ENCODE results near the gene AMBRA1.

AMBRA1 gene

DNA sequence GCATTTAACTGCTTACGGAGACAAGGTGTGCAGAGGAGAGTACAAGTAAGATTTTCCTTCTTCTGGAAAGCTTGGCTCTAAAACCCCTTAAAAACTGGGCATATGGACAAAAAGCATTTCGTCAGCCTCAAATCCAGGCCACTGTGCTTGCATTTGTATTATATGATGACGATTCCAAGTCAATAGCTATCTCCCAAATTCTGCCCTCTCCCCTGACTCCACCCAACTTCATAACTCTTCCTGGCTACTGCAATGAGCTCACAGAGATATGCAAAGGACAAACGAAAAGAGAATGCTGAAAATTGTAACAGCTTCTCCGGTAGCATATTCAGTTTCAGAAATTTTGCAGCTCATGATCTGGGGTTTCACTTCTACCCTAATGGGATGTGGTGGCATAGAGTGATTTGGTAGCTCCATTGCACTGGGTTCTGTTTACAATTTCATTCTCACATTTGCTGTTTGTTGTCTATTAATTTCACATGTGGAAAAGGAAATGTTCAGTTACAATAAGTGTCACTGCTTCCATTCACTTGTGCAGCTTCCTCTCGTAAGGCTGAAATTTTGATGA, 156.6 kb downstream of the AMBRA1 start:
- DNase-seq (ENCODE audit: low spot score in 2 of 2) (no peak), ATAC-seq (ENCODE audit: low read depth) (no peak)
- Mint-ChIP-seq H3K36me3 (peaks cover 44% of the 10 kb centered on the region), H3K4me3 (no peak overlapping the region), H3K27me3 (no peaks in the 10 kb centered on the region), H3K4me1 (no peaks in the 10 kb centered on the region), H3K9me3 (peaks cover 1% of the 10 kb centered on the region), H3K27ac (no peak overlapping the region)

DNA sequence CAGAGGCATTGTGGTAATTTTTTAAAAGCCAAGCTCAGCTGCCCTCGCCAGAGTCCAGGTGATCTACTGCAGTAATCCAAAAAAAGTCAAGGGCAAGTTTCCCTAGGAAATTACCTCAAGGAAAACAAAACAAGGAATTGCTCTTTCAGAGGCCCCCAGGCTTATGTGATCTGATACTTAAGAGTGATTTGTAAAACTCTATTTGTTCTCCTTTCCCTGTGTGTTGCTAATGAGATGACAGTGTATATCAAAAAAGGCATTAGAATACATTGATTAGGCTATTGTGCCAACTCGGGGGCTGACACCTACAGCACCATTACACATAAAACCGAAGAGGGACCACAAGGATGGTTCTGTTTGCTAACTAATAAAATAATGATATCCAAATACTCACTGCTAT, 157.7 kb downstream of the AMBRA1 start:
- no peaks in the 10 kb centered on the region for H3K4me1 Mint-ChIP-seq
- no peaks in the 10 kb centered on the region for H3K27me3 Mint-ChIP-seq
- peaks cover 42% of the 10 kb centered on the region for H3K36me3 Mint-ChIP-seq
- no peak for DNase-seq (ENCODE audit: low spot score in 2 of 2)
- H3K9me3 Mint-ChIP-seq = peaks cover 1% of the 10 kb centered on the region
- no peak for ATAC-seq (ENCODE audit: low read depth)
- H3K27ac Mint-ChIP-seq = no peak overlapping the region
- no peak overlapping the region for H3K4me3 Mint-ChIP-seq

DNA sequence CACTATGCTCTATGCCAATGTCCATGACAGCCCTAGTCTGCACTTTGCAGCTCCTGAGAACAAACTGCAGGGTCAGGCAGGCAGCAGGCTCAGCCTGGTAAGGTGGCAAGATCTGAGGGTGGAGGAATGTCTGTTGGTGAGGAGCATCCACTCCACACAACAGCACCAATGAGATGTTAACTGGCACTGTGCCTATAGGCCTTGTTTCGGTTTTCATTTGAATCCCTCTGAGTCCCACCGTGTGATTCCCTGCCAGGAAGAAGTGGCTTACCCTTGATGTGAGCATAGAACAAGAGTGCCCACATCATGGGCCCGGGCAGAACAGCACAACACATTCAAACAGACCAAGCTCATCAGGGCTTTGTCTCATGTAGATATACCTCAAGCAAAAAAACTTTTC, 158.1 kb downstream of the AMBRA1 start:
- Mint-ChIP-seq H3K9me3 (no peaks in the 10 kb centered on the region), H3K4me1 (no peaks in the 10 kb centered on the region), H3K36me3 (peaks cover 39% of the 10 kb centered on the region), H3K27ac (no peak overlapping the region), H3K4me3 (no peak overlapping the region), H3K27me3 (no peaks in the 10 kb centered on the region)
- ATAC-seq (ENCODE audit: low read depth) (no peak), DNase-seq (ENCODE audit: low spot score in 2 of 2) (no peak)

DNA sequence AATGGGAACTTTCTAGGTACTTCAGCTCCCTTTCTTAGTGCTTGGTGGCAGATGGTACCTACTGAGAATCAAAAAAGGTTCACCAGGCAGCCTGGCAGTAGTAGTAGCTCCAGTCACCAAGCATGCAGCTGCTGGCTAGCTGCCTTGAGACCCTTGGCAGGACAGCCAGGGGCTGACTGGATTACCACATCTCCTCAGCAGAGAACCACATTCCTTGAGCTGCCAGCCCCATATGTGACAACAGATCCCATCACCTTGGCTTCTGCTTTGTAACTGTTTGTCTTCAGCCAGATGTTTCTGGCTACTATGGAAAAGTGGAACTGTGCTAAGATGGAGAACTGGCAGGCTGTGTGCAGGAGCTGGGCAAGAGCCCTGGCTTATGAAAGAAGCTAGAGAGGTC, 162.6 kb downstream of the AMBRA1 start:
- no peaks in the 10 kb centered on the region for H3K27me3 Mint-ChIP-seq
- DNase-seq (ENCODE audit: low spot score in 2 of 2) = no peak
- no peaks in the 10 kb centered on the region for H3K4me1 Mint-ChIP-seq
- peaks cover 51% of the 10 kb centered on the region for H3K36me3 Mint-ChIP-seq
- H3K4me3 Mint-ChIP-seq = no peak overlapping the region
- no peaks in the 10 kb centered on the region for H3K9me3 Mint-ChIP-seq
- H3K27ac Mint-ChIP-seq = no peak overlapping the region
- no peak for ATAC-seq (ENCODE audit: low read depth)

DNA sequence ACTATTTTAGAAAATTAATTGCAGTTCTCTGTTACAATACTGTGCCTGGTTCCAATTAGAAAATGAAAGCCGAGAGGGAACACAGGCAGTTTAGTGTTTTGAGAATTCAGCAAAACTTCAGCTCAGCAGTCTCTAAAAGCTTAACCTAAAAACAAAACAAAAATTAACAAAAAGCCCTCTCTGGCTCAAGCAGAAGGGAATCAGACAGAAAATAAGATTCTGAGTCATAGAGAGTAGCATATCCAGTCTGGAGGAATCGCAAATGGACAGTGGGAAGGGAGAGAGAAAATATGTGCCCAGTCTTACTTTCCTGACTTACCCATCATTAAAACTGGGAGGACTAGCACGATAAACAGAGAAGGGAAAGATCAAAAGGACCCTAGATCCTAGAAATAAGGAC, 164.1 kb downstream of the AMBRA1 start:
- H3K27me3 Mint-ChIP-seq = no peaks in the 10 kb centered on the region
- no peak for ATAC-seq (ENCODE audit: low read depth)
- H3K9me3 Mint-ChIP-seq = no peaks in the 10 kb centered on the region
- no peak overlapping the region for H3K4me3 Mint-ChIP-seq
- no peak overlapping the region for H3K27ac Mint-ChIP-seq
- no peaks in the 10 kb centered on the region for H3K4me1 Mint-ChIP-seq
- no peak for DNase-seq (ENCODE audit: low spot score in 2 of 2)
- H3K36me3 Mint-ChIP-seq = peaks cover 45% of the 10 kb centered on the region

DNA sequence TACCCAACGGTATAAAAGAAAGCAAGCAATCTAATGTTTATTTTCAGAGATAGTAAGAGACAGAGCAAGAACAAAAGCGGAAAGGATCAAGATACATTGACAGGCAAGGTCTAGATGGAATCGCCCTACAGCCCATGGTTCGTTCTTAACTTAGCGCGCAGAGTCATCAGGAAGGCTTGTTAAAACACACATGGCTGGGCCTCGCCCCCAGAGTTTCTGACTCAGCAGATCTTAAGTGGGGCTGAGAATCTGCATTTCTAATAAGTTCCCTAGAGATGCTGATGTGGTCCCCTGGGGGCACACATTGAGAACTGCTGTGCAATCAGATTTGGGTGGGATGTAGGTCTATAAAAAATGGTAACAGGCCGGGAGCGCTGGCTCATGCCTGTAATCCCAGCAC, 166.5 kb downstream of the AMBRA1 start:
- ATAC-seq (ENCODE audit: low read depth) = no peak
- Mint-ChIP-seq H3K27me3 (no peaks in the 10 kb centered on the region), H3K4me1 (no peaks in the 10 kb centered on the region), H3K9me3 (no peaks in the 10 kb centered on the region), H3K36me3 (peaks cover 35% of the 10 kb centered on the region), H3K4me3 (no peak overlapping the region), H3K27ac (no peak overlapping the region)
- DNase-seq (ENCODE audit: low spot score in 2 of 2) = no peak

DNA sequence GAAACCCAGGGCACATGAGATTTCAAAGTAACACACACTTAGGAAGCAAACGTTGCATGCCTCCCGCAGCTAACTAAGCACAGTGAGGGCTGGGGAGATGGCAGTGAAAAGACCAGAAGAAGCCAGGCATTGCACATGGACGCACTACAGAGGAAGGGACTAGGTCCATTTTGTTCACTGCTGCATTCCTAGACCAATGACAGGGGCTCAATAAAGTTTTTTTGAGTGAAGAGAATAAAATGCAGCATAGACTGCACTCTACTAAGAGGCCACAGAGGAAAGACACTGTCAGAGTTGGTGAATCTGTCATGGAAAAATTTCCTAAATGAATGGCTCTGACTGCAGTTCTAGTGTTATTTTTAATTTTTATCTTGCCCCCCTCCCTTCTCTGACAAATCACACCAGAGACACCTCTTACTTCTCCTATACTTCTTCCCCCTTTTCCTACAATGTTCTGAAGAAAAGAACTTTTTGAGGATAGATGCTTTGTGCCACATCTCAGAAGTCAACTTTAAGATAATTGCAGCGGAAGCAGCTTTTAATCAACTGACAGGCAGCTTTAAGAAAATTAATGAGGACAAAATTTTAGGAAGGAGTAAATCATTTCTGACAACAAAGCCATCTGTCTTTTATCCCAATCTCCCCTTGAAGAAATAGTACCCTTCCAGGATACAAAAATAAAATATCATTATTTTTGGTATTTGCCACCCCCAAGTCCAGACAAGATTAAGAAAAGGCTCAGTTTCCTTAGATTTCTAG, 167.4 kb downstream of the AMBRA1 start:
- no peaks in the 10 kb centered on the region for H3K27me3 Mint-ChIP-seq
- ATAC-seq (ENCODE audit: low read depth) = no peak
- no peaks in the 10 kb centered on the region for H3K9me3 Mint-ChIP-seq
- no peak overlapping the region for H3K4me3 Mint-ChIP-seq
- no peaks in the 10 kb centered on the region for H3K4me1 Mint-ChIP-seq
- H3K36me3 Mint-ChIP-seq = peaks cover 36% of the 10 kb centered on the region
- no peak for DNase-seq (ENCODE audit: low spot score in 2 of 2)
- H3K27ac Mint-ChIP-seq = no peak overlapping the region

DNA sequence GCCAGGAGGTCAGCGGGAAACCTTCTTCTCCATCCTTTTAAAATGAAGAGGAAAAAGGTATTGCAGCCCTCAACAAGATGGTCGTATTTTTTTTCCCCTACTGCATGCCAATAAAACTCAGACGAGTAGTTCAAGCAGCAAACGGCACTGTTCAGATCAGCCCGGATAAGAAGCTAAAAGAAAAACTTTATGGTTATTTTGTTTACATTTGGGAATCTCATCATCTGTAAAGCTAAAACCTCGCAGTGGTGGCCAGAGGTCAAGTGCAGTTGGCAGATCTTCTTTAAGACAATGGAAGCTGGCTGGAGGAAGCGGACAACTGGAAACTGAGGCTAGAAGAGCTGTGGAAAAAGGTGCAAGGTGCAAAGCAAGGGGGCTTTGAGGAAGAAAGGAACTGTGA, 171.2 kb downstream of the AMBRA1 start:
- no peaks in the 10 kb centered on the region for H3K9me3 Mint-ChIP-seq
- no peaks in the 10 kb centered on the region for H3K27me3 Mint-ChIP-seq
- H3K4me3 Mint-ChIP-seq = no peak overlapping the region
- no peak for ATAC-seq (ENCODE audit: low read depth)
- no peak for DNase-seq (ENCODE audit: low spot score in 2 of 2)
- no peak overlapping the region for H3K27ac Mint-ChIP-seq
- peaks cover 28% of the 10 kb centered on the region for H3K36me3 Mint-ChIP-seq
- no peaks in the 10 kb centered on the region for H3K4me1 Mint-ChIP-seq

DNA sequence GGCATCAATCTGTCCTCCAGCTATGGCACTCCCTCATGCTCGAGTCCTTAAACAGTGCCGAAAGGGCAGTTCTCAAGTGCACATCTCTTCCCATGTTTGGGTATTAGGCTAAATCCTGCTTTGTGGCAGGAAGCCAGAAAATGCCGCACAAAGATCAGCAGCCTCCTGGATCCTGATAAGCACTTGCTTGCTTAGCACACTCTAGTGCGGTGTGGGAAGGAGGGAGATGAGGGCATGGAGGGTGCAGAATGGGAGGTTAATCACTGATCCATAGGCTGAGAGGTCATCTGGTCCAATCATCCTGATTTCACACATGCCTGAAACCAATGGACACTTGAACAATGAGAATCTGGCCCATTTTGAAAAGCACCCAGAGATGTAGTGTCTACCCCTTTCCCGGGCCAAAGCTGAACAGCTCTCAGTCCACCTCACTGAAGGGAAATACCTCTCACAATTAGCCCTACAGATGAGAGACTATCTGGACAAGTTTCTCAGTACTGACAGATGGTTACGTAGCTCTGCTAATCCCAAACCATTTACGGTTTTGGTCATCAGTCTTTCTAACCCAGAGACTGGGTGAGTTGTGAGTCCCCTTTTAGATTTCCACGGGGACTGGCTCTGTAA, 172.5 kb downstream of the AMBRA1 start:
- ATAC-seq (ENCODE audit: low read depth) (no peak), DNase-seq (ENCODE audit: low spot score in 2 of 2) (no peak)
- Mint-ChIP-seq H3K9me3 (no peaks in the 10 kb centered on the region), H3K36me3 (peaks cover 25% of the 10 kb centered on the region), H3K4me3 (no peak overlapping the region), H3K4me1 (no peaks in the 10 kb centered on the region), H3K27me3 (no peaks in the 10 kb centered on the region), H3K27ac (no peak overlapping the region)

DNA sequence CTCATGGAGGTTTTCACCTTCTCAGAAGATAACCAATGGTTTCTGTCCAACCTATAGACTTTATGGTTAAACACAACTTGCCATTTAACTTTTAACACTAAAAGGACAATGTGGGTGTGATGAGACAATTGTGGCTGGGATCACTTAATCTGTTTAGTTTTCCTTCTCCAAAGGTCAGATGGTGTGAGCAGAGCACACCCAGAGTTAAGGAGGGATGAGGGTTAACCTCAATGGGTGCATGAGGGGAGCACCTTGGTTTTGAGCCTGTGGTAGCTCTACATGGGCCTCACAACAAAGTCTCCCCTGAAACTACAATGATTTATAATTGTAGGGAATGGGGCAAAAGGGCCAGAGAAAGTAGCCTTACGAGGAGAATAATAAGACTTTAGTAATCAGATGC, 173.3 kb downstream of the AMBRA1 start:
- Mint-ChIP-seq H3K4me1 (no peaks in the 10 kb centered on the region), H3K4me3 (no peak overlapping the region), H3K27ac (no peak overlapping the region), H3K27me3 (no peaks in the 10 kb centered on the region), H3K36me3 (peaks cover 30% of the 10 kb centered on the region), H3K9me3 (no peaks in the 10 kb centered on the region)
- DNase-seq (ENCODE audit: low spot score in 2 of 2) (no peak), ATAC-seq (ENCODE audit: low read depth) (no peak)

DNA sequence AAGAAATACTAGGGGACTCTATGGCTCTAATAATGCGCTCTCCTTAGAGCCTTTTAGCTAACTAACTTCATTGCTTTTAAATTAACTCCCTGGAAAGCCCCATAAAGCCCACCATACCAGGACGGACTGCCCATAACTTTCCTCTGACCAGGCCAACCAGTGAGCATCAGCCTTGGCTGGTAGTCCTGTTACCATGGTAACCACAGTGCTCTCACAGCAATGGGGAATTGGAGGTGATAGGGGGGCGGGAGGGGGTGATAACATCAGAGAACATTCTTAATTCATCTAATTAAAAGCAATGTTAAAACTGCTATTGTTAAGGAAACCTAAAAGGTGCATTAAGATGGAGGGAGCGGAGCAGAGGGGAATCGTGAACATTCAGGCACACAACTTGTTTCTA, 175.1 kb downstream of the AMBRA1 start:
- Mint-ChIP-seq H3K4me1 (no peaks in the 10 kb centered on the region), H3K27ac (no peak overlapping the region), H3K36me3 (peaks cover 41% of the 10 kb centered on the region), H3K9me3 (no peaks in the 10 kb centered on the region), H3K4me3 (no peak overlapping the region), H3K27me3 (no peaks in the 10 kb centered on the region)
- DNase-seq (ENCODE audit: low spot score in 2 of 2) = no peak
- no peak for ATAC-seq (ENCODE audit: low read depth)

DNA sequence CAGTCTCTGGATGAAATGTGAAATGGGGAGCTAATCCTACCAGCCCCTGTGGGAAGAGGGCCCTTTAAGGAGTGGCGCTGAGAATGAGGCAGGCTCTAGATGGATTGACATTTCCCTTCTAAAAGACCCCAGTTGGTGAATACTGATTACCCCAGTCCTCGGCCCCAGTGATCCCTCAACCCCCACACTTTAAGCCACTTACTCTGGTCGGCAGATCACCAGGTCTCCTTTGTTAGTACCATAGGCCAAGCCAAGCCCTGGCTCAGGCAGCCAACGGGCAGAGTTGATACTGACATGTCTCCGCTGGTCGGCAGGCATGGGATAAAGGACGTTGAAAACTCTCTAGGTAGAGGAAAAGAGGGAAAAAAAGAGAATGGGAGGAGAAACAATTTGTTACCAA, 176.1 kb downstream of the AMBRA1 start:
- no peak for ATAC-seq (ENCODE audit: low read depth)
- Mint-ChIP-seq H3K4me3 (no peak overlapping the region), H3K27ac (no peak overlapping the region), H3K27me3 (no peaks in the 10 kb centered on the region), H3K4me1 (no peaks in the 10 kb centered on the region), H3K9me3 (no peaks in the 10 kb centered on the region), H3K36me3 (peaks cover 39% of the 10 kb centered on the region)
- DNase-seq (ENCODE audit: low spot score in 2 of 2) = no peak

DNA sequence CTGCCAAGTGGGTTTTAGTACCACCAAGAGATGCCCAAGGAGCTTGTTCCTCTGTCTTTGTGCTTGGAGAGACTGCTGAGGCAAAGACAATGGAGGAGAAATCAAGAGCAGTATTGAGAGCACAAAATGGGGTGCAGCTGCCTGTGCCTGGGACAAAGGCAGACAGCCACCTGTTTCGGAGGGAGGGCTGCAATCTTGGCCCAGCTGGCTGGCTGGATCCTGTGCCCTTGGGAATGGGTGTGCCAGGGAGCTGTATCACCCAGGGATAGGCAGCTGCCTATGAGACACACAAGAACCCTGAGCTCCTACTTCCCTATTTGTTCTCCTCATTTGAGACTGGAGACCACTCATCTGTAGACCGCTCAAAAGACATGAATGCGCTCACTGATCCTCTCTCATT, 178.9 kb downstream of the AMBRA1 start:
- Mint-ChIP-seq H3K4me1 (no peaks in the 10 kb centered on the region), H3K36me3 (peaks cover 29% of the 10 kb centered on the region), H3K4me3 (no peak overlapping the region), H3K9me3 (no peaks in the 10 kb centered on the region), H3K27me3 (no peaks in the 10 kb centered on the region), H3K27ac (no peak overlapping the region)
- no peak for ATAC-seq (ENCODE audit: low read depth)
- no peak for DNase-seq (ENCODE audit: low spot score in 2 of 2)

DNA sequence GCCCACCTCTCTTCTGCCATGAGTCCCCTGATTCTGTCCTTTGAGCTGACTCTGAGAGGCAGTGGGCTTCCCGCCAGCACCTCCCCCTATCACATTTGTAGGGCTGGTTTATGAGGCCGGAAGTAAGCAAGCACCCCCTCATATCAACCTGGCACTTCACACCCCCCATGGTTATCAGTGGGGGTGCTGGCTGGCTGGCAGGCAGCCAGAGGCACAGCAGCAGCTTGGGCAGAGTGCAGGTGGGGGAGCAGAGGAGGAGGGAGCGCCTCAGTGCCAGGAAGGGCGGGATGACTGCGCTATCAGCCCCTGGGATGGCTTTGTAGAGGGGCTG, 179.4 kb downstream of the AMBRA1 start:
- H3K4me1 Mint-ChIP-seq = no peaks in the 10 kb centered on the region
- peaks cover 31% of the 10 kb centered on the region for H3K36me3 Mint-ChIP-seq
- DNase-seq (ENCODE audit: low spot score in 2 of 2) = no peak
- no peaks in the 10 kb centered on the region for H3K9me3 Mint-ChIP-seq
- no peak overlapping the region for H3K4me3 Mint-ChIP-seq
- ATAC-seq (ENCODE audit: low read depth) = no peak
- no peak overlapping the region for H3K27ac Mint-ChIP-seq
- H3K27me3 Mint-ChIP-seq = no peaks in the 10 kb centered on the region
